NCI-H146 treated with DMSO at 0.1 percent for 48 hours (cell line): ENCODE measurements around the gene CCDC71L.
"Not testable (repeated sequence)": the region's sequence is repeated elsewhere in the genome, so short reads cannot be mapped to it uniquely, and the experiment has no call there.

ENCODE experiments used
- DNase-seq: peaks from one replicate; lab custom pipeline; 2025; ENCODE audit not compliant: unreplicated experiment; lab: John Stamatoyannopoulos, UW

CCDC71L gene

GRCh38 chr7:106660862-106661720 lies at the start of gene CCDC71L:
CCDC71L (minus strand) TSS chr7:106661158; CDS start chr7:106660896, 262 bp downstream.
- DNase-seq: peak; percentile 94

GRCh38 chr7:106709604-106710003 lies 48.6 kb upstream of the CCDC71L start:
- DNase-seq: not testable (repeated sequence)

GRCh38 chr7:106704000-106704840 lies 43.3 kb upstream of the CCDC71L start:
- DNase-seq: no peak

GRCh38 chr7:106693677-106694353 lies 32.9 kb upstream of the CCDC71L start:
- DNase-seq: no peak

GRCh38 chr7:106692450-106693051 lies 31.6 kb upstream of the CCDC71L start:
- no peak for DNase-seq

GRCh38 chr7:106688161-106688560 lies 27.2 kb upstream of the CCDC71L start:
- not testable (repeated sequence) for DNase-seq

GRCh38 chr7:106683941-106684340 lies 23.0 kb upstream of the CCDC71L start:
- DNase-seq: no peak

GRCh38 chr7:106681815-106682495 lies 21.0 kb upstream of the CCDC71L start:
- DNase-seq: no peak

GRCh38 chr7:106679153-106679931 lies 18.4 kb upstream of the CCDC71L start:
- no peak for DNase-seq

GRCh38 chr7:106678795-106679152 lies 17.8 kb upstream of the CCDC71L start:
- DNase-seq: no peak

- DNase-seq: not testable (repeated sequence)
Observed at GRCh38 chr7:106676506-106676905, 15.5 kb upstream of the CCDC71L start.

- not testable (repeated sequence) for DNase-seq
Observed at GRCh38 chr7:106673688-106674087, 12.7 kb upstream of the CCDC71L start.

- not testable (repeated sequence) for DNase-seq
Observed at GRCh38 chr7:106671930-106672329, 11.0 kb upstream of the CCDC71L start.

GRCh38 chr7:106671160-106671559 lies 10.2 kb upstream of the CCDC71L start:
- DNase-seq: no peak

GRCh38 chr7:106668861-106669524 lies 8.0 kb upstream of the CCDC71L start:
- DNase-seq: peak; percentile 10

- no peak for DNase-seq
Observed at GRCh38 chr7:106666353-106666752, 5.4 kb upstream of the CCDC71L start.

GRCh38 chr7:106664343-106664742 lies 3.4 kb upstream of the CCDC71L start:
- DNase-seq: no peak

- peak; percentile 62 for DNase-seq
Observed at GRCh38 chr7:106659963-106660861, 746 bp downstream of the CCDC71L start.
